HepG2 (cell line): ENCODE measurements around the gene MLN. TPM values are rescaled to one million over a fixed set of nuclear protein-coding genes. Genes with fewer than 3 reads are reported as not detected.

Experiments used
- ATF7-NPFF ChIP-seq: sonication (generic); formaldehyde crosslinking; IDR thresholded peaks from 2 replicates; pipeline ENCODE4 v1.8.1; 2023; ENCODE audit warnings: mild to moderate bottlenecking, low read depth, missing genetic modification reagents, moderate library complexity
- CHCHD3 ChIP-seq: sonication (generic); formaldehyde crosslinking; IDR thresholded peaks from 2 replicates; pipeline ENCODE4 v1.8.0; 2022; ENCODE audit warnings: mild to moderate bottlenecking, missing genetic modification reagents, moderate library complexity
- GTF3A ChIP-seq: sonication (generic); formaldehyde crosslinking; conservative IDR thresholded peaks from 2 replicates; pipeline ENCODE4 v1.4.0; 2020; ENCODE audit warnings: mild to moderate bottlenecking, missing genetic modification reagents
- HMGA1 ChIP-seq: sonication (generic); formaldehyde crosslinking; conservative IDR thresholded peaks from 2 replicates; pipeline ENCODE4 v1.4.0; 2020; ENCODE audit warnings: missing genetic modification reagents
- HNF1B ChIP-seq: sonication (generic); formaldehyde crosslinking; IDR thresholded peaks from 2 replicates; pipeline ENCODE4 v1.5.1; 2020; ENCODE audit warnings: mild to moderate bottlenecking, moderate library complexity, missing genetic modification reagents
- IKZF4 ChIP-seq: sonication (generic); formaldehyde crosslinking; IDR thresholded peaks from 2 replicates; pipeline ENCODE4 v1.5.1; 2020; ENCODE audit warnings: borderline replicate concordance, mild to moderate bottlenecking, low read depth, missing genetic modification reagents; ENCODE audit errors: not compliant biosample characterization
- NFYC ChIP-seq: IDR thresholded peaks from 2 replicates; pipeline ENCODE4 v1.6.1; 2016; ENCODE audit warnings: missing genetic modification reagents, missing compliant biosample characterization
- RXRA ChIP-seq: sonication (generic); formaldehyde crosslinking; IDR thresholded peaks from 2 replicates; pipeline ENCODE4 v1.5.1; 2020; ENCODE audit warnings: missing genetic modification reagents
- SAP130 ChIP-seq: IDR thresholded peaks from 2 replicates; pipeline ENCODE4 v1.6.1; 2016; ENCODE audit warnings: low read depth
- SRSF1 ChIP-seq: fragments of 200-400 bp; formaldehyde crosslinking; optimal IDR thresholded peaks from 2 replicates; pipeline ENCODE3; 2017; ENCODE audit warnings: mild to moderate bottlenecking, low read depth, low read length, moderate library complexity
- ZBTB40 ChIP-seq, 2 experiments: fragments of 450-650 bp in 1 of 2; sonication (generic) in 1 of 2; formaldehyde crosslinking in 1 of 2; IDR thresholded peaks; 2 replicates each; pipeline versions ENCODE4 v1.6.1 to v1.8.0; 2016 to 2022; ENCODE audit warnings: antibody characterized with exemption in 1 of 2, mild to moderate bottlenecking in 1 of 2, missing genetic modification reagents in 1 of 2
- ZFP37 ChIP-seq: sonication (generic); formaldehyde crosslinking; IDR thresholded peaks from 2 replicates; pipeline ENCODE4 v1.4.0; 2020; ENCODE audit warnings: missing genetic modification reagents, borderline replicate concordance
- ZFY ChIP-seq: sonication (generic); formaldehyde crosslinking; IDR thresholded peaks from 2 replicates; pipeline ENCODE4 v1.4.0; 2020; ENCODE audit warnings: missing genetic modification reagents
- ZNF124 ChIP-seq: sonication (generic); formaldehyde crosslinking; IDR thresholded peaks from 2 replicates; pipeline ENCODE4 v1.4.0; 2020; ENCODE audit warnings: missing genetic modification reagents
- ZNF253 ChIP-seq: sonication (generic); formaldehyde crosslinking; IDR thresholded peaks from 2 replicates; pipeline ENCODE4 v1.8.0; 2022; ENCODE audit warnings: mild to moderate bottlenecking, missing genetic modification reagents, borderline replicate concordance
- ZNF501 ChIP-seq: sonication (generic); formaldehyde crosslinking; IDR thresholded peaks from 2 replicates; pipeline ENCODE4 v1.5.1; 2020; ENCODE audit warnings: mild to moderate bottlenecking, moderate library complexity, missing genetic modification reagents
- ZNF670 ChIP-seq: sonication (generic); formaldehyde crosslinking; IDR thresholded peaks from 2 replicates; pipeline ENCODE4 v1.8.0; 2022; ENCODE audit warnings: mild to moderate bottlenecking, missing genetic modification reagents, borderline replicate concordance
- ZNF746 ChIP-seq: sonication (generic); formaldehyde crosslinking; IDR thresholded peaks from 2 replicates; pipeline ENCODE4 v1.8.0; 2022; ENCODE audit warnings: mild to moderate bottlenecking, missing genetic modification reagents
- ZNF883 ChIP-seq: sonication (generic); formaldehyde crosslinking; IDR thresholded peaks from 2 replicates; pipeline ENCODE4 v1.5.1; 2020; ENCODE audit warnings: mild to moderate bottlenecking, missing genetic modification reagents; ENCODE audit errors: not compliant biosample characterization
- polyA plus RNA-seq, 8 experiments: library from polyadenylated mRNA; depleted of rRNA in 3 of 8; stranded (reverse) in 7 of 8; unstranded in 1 of 8; fragments of >200 nt; fragmentation: Illumina TruSeq in 4 of 8; extraction: Trizol in 4 of 8; gene quantifications; 2 replicates each; pipeline versions ENCODE4 v1.2.1 to v1.2.3, GENCODE V29; 2011 to 2016; ENCODE audit warnings: low read depth in 4 of 8, missing spikeins in 1 of 8, mixed read lengths in 1 of 8; ENCODE audit not compliant: insufficient read depth in 1 of 8
- total RNA-seq, 5 experiments: library from RNA; depleted of rRNA; stranded (reverse); fragments of >200 nt; fragmentation: Illumina TruSeq; extraction: Trizol; gene quantifications; 2 replicates each; pipeline ENCODE4 v1.2.3, GENCODE V29; 2016; ENCODE audit warnings: low read depth in 1 of 5

The MLN gene
- total and polyA plus RNA-seq, 2 of the 13 experiments (the other 11 are each of a cell fraction or from before 2014, with no cell fraction given), result not detected

DNA sequence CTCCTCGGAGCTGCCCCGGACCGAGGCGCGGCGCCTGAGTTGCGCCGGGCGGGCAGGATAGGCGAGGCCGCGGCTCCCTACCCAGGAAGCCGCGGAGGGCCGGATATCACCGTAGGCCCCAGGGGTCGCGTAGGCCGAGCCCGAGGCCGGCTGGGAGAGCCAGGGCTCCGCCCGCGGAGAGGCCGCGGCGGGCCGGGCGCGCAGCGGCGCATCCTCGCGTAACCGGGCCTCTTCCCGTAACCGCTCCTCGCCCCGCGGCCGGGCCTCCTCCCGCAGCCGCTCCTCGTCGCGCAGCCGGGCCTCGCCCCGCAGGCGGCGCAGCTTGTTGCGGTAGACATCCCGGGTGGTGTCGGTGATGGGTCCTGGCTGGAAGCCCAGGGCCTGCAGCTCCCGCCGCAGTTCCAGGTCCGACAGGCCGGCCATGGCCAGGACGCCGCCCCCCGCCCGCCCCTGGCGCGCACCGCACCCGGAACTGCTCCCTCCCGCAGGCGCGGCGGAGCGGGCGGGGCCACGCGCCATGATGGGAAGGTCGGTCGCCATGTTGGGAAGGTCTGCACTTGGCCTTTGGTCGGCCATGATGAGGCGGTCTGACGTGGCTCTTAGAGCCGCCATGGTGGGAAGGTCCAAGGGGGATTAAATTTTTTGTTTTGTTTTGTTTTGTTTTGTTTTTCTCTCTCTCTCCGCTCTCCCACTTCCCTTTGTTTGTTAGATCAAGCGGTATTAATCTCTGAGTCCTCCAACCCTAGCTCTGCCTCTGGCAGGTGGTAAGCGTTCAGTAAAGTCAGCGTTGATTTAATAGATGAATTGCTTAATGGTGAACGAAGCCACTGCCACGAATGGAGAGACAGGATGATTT is 14.9 kb downstream of the MLN start, which contains the start of gene LEMD2 (continued):
- TF ChIP-seq ZNF883 (CRISPR knock-in tag) (peak; percentile 72), ZNF124 (CRISPR knock-in tag) (peak; percentile 85), ZNF670 (no peak), ZFP37 (CRISPR knock-in tag) (no peak), GTF3A (peak; percentile 84; the same call in 1 of the 2 replicates), ZFY (CRISPR knock-in tag) (peak; percentile 99), ZNF253 (CRISPR knock-in tag) (peak; percentile 25; the same call in 1 of the 2 replicates), ATF7-NPFF (CRISPR knock-in tag) (peak; percentile 92), ZBTB40 (IDR thresholded peaks at IDR 0.05) (no peak), ZBTB40 (CRISPR knock-in tag; IDR thresholded peaks at IDR 0.05) (peak; percentile 90), SRSF1 (peak; percentile 79), IKZF4 (CRISPR knock-in tag) (peak; percentile 88), RXRA (CRISPR knock-in tag) (no peak; the same call in 1 of the 2 replicates), ZNF746 (CRISPR knock-in tag) (peak; percentile 80; the same call in 1 of the 2 replicates), ZNF501 (peak; percentile 85), SAP130 (CRISPR knock-in tag) (peak; percentile 95), NFYC (CRISPR knock-in tag) (peak; percentile 43), HMGA1 (no peak), HNF1B (CRISPR knock-in tag) (peak; percentile 63; the same call in 1 of the 2 replicates), CHCHD3 (CRISPR knock-in tag) (peak; percentile 94)
